GM12878 (cell line): ENCODE results near the gene CNOT6L.

Source experiments
- POLR2A ChIP-seq: IDR thresholded peaks from 2 replicates; pipeline ENCODE4 v1.6.1; 2011; ENCODE audit warnings: low read depth, mild to moderate bottlenecking, low read length
- TAF1 ChIP-seq: IDR thresholded peaks from 2 replicates; pipeline ENCODE4 v1.6.1; 2011; ENCODE audit warnings: mild to moderate bottlenecking, low read depth, low read length, borderline replicate concordance
- ZNF274 ChIP-seq: IDR thresholded peaks from one replicate; pipeline ENCODE4 v1.8.0; 2011; ENCODE audit not compliant: insufficient read length, insufficient read depth
- TF ChIP-seq, protein P1 (sequence below), 3 experiments: IDR thresholded peaks in 2 of 3; conservative IDR thresholded peaks in 1 of 3; 2 replicates each; pipeline ENCODE4 v1.5.1; 2011; ENCODE audit warnings: low read depth in 3 of 3, low read length in 3 of 3, mild to moderate bottlenecking in 3 of 3, control low read depth in 2 of 3, moderate library complexity in 2 of 3, inconsistent platforms in 1 of 3, mixed read lengths in 1 of 3; ENCODE audit not compliant: control insufficient read depth in 2 of 3, insufficient read depth in 1 of 3; ENCODE audit errors: extremely low read depth in 1 of 3

- TF ChIP-seq, protein P1, sequence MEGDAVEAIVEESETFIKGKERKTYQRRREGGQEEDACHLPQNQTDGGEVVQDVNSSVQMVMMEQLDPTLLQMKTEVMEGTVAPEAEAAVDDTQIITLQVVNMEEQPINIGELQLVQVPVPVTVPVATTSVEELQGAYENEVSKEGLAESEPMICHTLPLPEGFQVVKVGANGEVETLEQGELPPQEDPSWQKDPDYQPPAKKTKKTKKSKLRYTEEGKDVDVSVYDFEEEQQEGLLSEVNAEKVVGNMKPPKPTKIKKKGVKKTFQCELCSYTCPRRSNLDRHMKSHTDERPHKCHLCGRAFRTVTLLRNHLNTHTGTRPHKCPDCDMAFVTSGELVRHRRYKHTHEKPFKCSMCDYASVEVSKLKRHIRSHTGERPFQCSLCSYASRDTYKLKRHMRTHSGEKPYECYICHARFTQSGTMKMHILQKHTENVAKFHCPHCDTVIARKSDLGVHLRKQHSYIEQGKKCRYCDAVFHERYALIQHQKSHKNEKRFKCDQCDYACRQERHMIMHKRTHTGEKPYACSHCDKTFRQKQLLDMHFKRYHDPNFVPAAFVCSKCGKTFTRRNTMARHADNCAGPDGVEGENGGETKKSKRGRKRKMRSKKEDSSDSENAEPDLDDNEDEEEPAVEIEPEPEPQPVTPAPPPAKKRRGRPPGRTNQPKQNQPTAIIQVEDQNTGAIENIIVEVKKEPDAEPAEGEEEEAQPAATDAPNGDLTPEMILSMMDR (IDR thresholded peaks at IDR 0.05 in 2 of 3, conservative IDR thresholded peaks at IDR 0.05 in 1 of 3; ENCODE audit: control insufficient read depth in 2 of 3, extremely low read depth in 1 of 3, insufficient read depth in 1 of 3, low read depth in 3 of 3, low read length in 3 of 3) = no peak
- TF ChIP-seq TAF1 (peak; percentile 45; the same call in 1 of the 2 replicates), ZNF274 (no peak), POLR2A (peak; percentile 77)
Observed at GRCh38 chr4:77819843-77820648, 878 bp upstream of the CNOT6L start.
